ENCODE measurements around the gene PLA2G10. TPM values are rescaled to one million over a fixed set of nuclear protein-coding genes. Genes with fewer than 3 reads are reported as not detected.

PLA2G10 gene
- total and polyA plus RNA-seq, 2 of the 13 experiments (the other 11 are each of a cell fraction or from before 2014, with no cell fraction given) = not detected

DNA sequence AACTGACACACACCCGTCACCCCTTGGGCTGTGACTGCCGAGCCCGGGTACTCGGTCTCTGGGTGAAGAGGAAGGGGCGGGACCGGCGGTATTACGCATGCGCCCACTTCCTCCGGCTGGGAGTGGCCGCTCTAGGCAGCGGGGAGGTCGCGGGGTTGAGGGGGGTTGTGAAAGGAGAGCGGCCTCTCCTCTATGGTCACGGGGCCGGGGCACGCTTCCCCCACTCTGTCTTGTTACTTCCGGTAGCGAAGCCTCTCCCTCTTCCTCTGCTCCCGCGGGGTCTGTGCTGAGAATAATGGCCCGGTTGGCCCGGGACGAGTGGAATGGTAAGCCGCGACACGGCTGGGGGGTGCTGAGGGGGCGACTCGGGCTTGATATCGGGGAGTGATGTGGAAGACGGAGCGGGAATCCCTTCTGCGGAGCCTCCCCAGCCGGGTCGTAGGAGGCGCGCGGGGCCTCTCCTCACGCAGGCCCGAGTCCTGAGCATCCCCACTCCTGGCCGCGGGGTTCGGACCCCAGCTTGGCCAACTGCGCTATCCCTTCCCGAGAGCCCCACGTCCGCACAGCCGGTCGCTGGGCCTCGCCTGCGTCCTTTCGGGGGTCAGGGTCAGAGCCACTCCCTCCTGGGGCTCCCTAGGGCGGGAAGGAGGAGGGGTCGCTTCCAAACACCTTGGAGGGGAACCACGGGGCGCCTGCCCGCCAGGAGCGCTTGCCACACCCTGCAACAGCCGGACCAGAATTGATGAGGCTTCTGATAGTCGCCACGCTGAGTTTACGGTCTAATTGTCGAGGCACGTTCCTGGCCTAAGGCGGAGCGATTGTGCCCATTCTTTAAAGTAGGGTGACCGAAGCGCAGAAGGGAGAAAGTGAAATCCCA is 61.2 kb downstream of the PLA2G10 start, which contains the start of gene BFAR (continued):
- TF ChIP-seq, protein P1, sequence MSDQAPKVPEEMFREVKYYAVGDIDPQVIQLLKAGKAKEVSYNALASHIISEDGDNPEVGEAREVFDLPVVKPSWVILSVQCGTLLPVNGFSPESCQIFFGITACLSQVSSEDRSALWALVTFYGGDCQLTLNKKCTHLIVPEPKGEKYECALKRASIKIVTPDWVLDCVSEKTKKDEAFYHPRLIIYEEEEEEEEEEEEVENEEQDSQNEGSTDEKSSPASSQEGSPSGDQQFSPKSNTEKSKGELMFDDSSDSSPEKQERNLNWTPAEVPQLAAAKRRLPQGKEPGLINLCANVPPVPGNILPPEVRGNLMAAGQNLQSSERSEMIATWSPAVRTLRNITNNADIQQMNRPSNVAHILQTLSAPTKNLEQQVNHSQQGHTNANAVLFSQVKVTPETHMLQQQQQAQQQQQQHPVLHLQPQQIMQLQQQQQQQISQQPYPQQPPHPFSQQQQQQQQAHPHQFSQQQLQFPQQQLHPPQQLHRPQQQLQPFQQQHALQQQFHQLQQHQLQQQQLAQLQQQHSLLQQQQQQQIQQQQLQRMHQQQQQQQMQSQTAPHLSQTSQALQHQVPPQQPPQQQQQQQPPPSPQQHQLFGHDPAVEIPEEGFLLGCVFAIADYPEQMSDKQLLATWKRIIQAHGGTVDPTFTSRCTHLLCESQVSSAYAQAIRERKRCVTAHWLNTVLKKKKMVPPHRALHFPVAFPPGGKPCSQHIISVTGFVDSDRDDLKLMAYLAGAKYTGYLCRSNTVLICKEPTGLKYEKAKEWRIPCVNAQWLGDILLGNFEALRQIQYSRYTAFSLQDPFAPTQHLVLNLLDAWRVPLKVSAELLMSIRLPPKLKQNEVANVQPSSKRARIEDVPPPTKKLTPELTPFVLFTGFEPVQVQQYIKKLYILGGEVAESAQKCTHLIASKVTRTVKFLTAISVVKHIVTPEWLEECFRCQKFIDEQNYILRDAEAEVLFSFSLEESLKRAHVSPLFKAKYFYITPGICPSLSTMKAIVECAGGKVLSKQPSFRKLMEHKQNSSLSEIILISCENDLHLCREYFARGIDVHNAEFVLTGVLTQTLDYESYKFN (CRISPR knock-in tag; conservative IDR thresholded peaks at IDR 0.05) = peak; percentile 59
- TF ChIP-seq NRL (CRISPR knock-in tag; IDR thresholded peaks at IDR 0.05; ENCODE audit: borderline replicate concordance) = peak; percentile 93
- TF ChIP-seq, protein P2, sequence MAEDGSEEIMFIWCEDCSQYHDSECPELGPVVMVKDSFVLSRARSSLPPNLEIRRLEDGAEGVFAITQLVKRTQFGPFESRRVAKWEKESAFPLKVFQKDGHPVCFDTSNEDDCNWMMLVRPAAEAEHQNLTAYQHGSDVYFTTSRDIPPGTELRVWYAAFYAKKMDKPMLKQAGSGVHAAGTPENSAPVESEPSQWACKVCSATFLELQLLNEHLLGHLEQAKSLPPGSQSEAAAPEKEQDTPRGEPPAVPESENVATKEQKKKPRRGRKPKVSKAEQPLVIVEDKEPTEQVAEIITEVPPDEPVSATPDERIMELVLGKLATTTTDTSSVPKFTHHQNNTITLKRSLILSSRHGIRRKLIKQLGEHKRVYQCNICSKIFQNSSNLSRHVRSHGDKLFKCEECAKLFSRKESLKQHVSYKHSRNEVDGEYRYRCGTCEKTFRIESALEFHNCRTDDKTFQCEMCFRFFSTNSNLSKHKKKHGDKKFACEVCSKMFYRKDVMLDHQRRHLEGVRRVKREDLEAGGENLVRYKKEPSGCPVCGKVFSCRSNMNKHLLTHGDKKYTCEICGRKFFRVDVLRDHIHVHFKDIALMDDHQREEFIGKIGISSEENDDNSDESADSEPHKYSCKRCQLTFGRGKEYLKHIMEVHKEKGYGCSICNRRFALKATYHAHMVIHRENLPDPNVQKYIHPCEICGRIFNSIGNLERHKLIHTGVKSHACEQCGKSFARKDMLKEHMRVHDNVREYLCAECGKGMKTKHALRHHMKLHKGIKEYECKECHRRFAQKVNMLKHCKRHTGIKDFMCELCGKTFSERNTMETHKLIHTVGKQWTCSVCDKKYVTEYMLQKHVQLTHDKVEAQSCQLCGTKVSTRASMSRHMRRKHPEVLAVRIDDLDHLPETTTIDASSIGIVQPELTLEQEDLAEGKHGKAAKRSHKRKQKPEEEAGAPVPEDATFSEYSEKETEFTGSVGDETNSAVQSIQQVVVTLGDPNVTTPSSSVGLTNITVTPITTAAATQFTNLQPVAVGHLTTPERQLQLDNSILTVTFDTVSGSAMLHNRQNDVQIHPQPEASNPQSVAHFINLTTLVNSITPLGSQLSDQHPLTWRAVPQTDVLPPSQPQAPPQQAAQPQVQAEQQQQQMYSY (CRISPR knock-in tag; IDR thresholded peaks at IDR 0.05) = peak; percentile 45; the same call in 1 of the 2 replicates
- TF ChIP-seq MBNL3 (CRISPR knock-in tag; conservative IDR thresholded peaks at IDR 0.05) = no peak
- TF ChIP-seq, protein P3, sequence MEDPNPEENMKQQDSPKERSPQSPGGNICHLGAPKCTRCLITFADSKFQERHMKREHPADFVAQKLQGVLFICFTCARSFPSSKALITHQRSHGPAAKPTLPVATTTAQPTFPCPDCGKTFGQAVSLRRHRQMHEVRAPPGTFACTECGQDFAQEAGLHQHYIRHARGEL (CRISPR knock-in tag; IDR thresholded peaks at IDR 0.05) = no peak
- TF ChIP-seq, protein P4, sequence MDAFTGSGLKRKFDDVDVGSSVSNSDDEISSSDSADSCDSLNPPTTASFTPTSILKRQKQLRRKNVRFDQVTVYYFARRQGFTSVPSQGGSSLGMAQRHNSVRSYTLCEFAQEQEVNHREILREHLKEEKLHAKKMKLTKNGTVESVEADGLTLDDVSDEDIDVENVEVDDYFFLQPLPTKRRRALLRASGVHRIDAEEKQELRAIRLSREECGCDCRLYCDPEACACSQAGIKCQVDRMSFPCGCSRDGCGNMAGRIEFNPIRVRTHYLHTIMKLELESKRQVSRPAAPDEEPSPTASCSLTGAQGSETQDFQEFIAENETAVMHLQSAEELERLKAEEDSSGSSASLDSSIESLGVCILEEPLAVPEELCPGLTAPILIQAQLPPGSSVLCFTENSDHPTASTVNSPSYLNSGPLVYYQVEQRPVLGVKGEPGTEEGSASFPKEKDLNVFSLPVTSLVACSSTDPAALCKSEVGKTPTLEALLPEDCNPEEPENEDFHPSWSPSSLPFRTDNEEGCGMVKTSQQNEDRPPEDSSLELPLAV (CRISPR knock-in tag; conservative IDR thresholded peaks at IDR 0.05; ENCODE audit: low read depth) = no peak
- TF ChIP-seq, protein P5, sequence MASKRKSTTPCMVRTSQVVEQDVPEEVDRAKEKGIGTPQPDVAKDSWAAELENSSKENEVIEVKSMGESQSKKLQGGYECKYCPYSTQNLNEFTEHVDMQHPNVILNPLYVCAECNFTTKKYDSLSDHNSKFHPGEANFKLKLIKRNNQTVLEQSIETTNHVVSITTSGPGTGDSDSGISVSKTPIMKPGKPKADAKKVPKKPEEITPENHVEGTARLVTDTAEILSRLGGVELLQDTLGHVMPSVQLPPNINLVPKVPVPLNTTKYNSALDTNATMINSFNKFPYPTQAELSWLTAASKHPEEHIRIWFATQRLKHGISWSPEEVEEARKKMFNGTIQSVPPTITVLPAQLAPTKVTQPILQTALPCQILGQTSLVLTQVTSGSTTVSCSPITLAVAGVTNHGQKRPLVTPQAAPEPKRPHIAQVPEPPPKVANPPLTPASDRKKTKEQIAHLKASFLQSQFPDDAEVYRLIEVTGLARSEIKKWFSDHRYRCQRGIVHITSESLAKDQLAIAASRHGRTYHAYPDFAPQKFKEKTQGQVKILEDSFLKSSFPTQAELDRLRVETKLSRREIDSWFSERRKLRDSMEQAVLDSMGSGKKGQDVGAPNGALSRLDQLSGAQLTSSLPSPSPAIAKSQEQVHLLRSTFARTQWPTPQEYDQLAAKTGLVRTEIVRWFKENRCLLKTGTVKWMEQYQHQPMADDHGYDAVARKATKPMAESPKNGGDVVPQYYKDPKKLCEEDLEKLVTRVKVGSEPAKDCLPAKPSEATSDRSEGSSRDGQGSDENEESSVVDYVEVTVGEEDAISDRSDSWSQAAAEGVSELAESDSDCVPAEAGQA (IDR thresholded peaks at IDR 0.05; ENCODE audit: low read depth) = 0 out of 2 replicates have a peak, but pooled peaks have one; percentile 45
- TF ChIP-seq, protein P5 (CRISPR knock-in tag; IDR thresholded peaks at IDR 0.05; ENCODE audit: borderline replicate concordance) = peak; percentile 81; the same call in 1 of the 2 replicates

All from HepG2 (cell line).